ENCODE measurements around the gene GPANK1.

DNA sequence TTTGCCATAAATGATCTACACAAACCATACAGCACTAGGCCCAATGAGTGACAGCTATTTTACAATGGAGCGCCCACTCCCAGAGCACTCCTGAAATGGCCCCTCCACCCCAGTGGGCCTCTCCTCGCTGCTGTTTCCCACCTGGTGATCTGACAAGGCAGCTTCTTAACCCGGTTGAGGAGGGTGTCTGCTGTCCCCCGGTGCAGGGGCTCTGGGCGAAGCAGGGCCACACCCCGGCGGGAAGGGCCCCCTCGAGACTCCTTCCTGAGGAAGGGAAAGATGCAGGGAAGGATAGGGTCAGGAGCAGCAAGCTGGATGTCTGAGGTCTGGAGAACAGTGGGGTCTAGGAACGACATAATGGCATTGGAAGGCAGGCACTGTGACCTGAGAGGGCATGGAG is 28.1 kb upstream of the GPANK1 start:
- TF ChIP-seq, protein P1, sequence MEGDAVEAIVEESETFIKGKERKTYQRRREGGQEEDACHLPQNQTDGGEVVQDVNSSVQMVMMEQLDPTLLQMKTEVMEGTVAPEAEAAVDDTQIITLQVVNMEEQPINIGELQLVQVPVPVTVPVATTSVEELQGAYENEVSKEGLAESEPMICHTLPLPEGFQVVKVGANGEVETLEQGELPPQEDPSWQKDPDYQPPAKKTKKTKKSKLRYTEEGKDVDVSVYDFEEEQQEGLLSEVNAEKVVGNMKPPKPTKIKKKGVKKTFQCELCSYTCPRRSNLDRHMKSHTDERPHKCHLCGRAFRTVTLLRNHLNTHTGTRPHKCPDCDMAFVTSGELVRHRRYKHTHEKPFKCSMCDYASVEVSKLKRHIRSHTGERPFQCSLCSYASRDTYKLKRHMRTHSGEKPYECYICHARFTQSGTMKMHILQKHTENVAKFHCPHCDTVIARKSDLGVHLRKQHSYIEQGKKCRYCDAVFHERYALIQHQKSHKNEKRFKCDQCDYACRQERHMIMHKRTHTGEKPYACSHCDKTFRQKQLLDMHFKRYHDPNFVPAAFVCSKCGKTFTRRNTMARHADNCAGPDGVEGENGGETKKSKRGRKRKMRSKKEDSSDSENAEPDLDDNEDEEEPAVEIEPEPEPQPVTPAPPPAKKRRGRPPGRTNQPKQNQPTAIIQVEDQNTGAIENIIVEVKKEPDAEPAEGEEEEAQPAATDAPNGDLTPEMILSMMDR (IDR thresholded peaks at IDR 0.05): no peak
- TF ChIP-seq POLR2A (IDR thresholded peaks at IDR 0.05): no peak

All from adrenal gland (tissue), 5 donors.